ENCODE results near the gene CSPG5.

The CSPG5 gene

GRCh38 chr3:47581835-47582234 is 3.2 kb upstream of the CSPG5 start:
- no peak overlapping the region for H3K4me2 ChIP-seq (ENCODE audit: low read length)
- peaks cover 5% of the 10 kb centered on the region for H3K4me1 ChIP-seq (ENCODE audit: control insufficient read depth, insufficient read depth, low read length)
- peaks cover 14% of the 10 kb centered on the region for H3K36me3 ChIP-seq (ENCODE audit: insufficient read depth, low read length)
- no peaks in the 10 kb centered on the region for H3K9me3 ChIP-seq (replicated peaks; ENCODE audit: low read length)
- no peak overlapping the region for H3K9ac ChIP-seq (ENCODE audit: low read depth, low read length)
- H3K27me3 ChIP-seq (ENCODE audit: control insufficient read depth, insufficient read depth, low read length) = peaks cover 28% of the 10 kb centered on the region
- H3K4me3 ChIP-seq (ENCODE audit: low read length) = no peak overlapping the region

GRCh38 chr3:47581422-47581821 is 2.8 kb upstream of the CSPG5 start:
- Histone ChIP-seq H3K36me3 (ENCODE audit: insufficient read depth, low read length) (peaks cover 11% of the 10 kb centered on the region), H3K9ac (ENCODE audit: low read depth, low read length) (no peak overlapping the region), H3K4me3 (ENCODE audit: low read length) (no peak overlapping the region)

GRCh38 chr3:47580481-47580880 is 1.8 kb upstream of the CSPG5 start:
- Histone ChIP-seq H3K9me3 (replicated peaks; ENCODE audit: low read length) (no peaks in the 10 kb centered on the region), H3K4me3 (ENCODE audit: low read length) (no peak overlapping the region), H3K4me2 (ENCODE audit: low read length) (no peak overlapping the region), H3K4me1 (ENCODE audit: control insufficient read depth, insufficient read depth, low read length) (peaks cover 5% of the 10 kb centered on the region), H3K9ac (ENCODE audit: low read depth, low read length) (no peak overlapping the region), H3K36me3 (ENCODE audit: insufficient read depth, low read length) (peaks cover 7% of the 10 kb centered on the region), H3K27me3 (ENCODE audit: control insufficient read depth, insufficient read depth, low read length) (peaks cover 30% of the 10 kb centered on the region)

More at GRCh38 chr3:47581422-47581821, 2.8 kb upstream of the CSPG5 start:
- Histone ChIP-seq H3K4me2 (ENCODE audit: low read length) (no peak overlapping the region), H3K27me3 (ENCODE audit: control insufficient read depth, insufficient read depth, low read length) (peaks cover 30% of the 10 kb centered on the region), H3K4me1 (ENCODE audit: control insufficient read depth, insufficient read depth, low read length) (peaks cover 5% of the 10 kb centered on the region), H3K9me3 (replicated peaks; ENCODE audit: low read length) (no peaks in the 10 kb centered on the region)

- no peak overlapping the region for H3K4me2 ChIP-seq (ENCODE audit: low read length)
- H3K9me3 ChIP-seq (replicated peaks; ENCODE audit: low read length) = no peaks in the 10 kb centered on the region
- peaks cover 30% of the 10 kb centered on the region for H3K27me3 ChIP-seq (ENCODE audit: control insufficient read depth, insufficient read depth, low read length)
- no peak overlapping the region for H3K9ac ChIP-seq (ENCODE audit: low read depth, low read length)
- H3K36me3 ChIP-seq (ENCODE audit: insufficient read depth, low read length) = peaks cover 1% of the 10 kb centered on the region
- no peak overlapping the region for H3K4me3 ChIP-seq (ENCODE audit: low read length)
- H3K4me1 ChIP-seq (ENCODE audit: control insufficient read depth, insufficient read depth, low read length) = peaks cover 5% of the 10 kb centered on the region
Observed at GRCh38 chr3:47579875-47580274, 1.2 kb upstream of the CSPG5 start.

- no peaks in the 10 kb centered on the region for H3K36me3 ChIP-seq (ENCODE audit: insufficient read depth, low read length)
- no peak overlapping the region for H3K9ac ChIP-seq (ENCODE audit: low read depth, low read length)
- H3K4me1 ChIP-seq (ENCODE audit: control insufficient read depth, insufficient read depth, low read length) = peaks cover 5% of the 10 kb centered on the region
- peak overlapping the region; percentile 85 for H3K4me2 ChIP-seq (ENCODE audit: low read length)
- peak overlapping the region; percentile 66 for H3K4me3 ChIP-seq (ENCODE audit: low read length)
- peaks cover 40% of the 10 kb centered on the region for H3K27me3 ChIP-seq (ENCODE audit: control insufficient read depth, insufficient read depth, low read length)
- H3K9me3 ChIP-seq (replicated peaks; ENCODE audit: low read length) = no peaks in the 10 kb centered on the region
Observed at GRCh38 chr3:47578119-47578632, 489 bp downstream of the CSPG5 start.

GRCh38 chr3:47577583-47578118 is 1.0 kb downstream of the CSPG5 start:
- H3K4me1 ChIP-seq (ENCODE audit: control insufficient read depth, insufficient read depth, low read length) = peaks cover 5% of the 10 kb centered on the region
- H3K4me2 ChIP-seq (ENCODE audit: low read length) = peak overlapping the region; percentile 85
- H3K9me3 ChIP-seq (replicated peaks; ENCODE audit: low read length) = no peaks in the 10 kb centered on the region
- no peaks in the 10 kb centered on the region for H3K36me3 ChIP-seq (ENCODE audit: insufficient read depth, low read length)
- H3K4me3 ChIP-seq (ENCODE audit: low read length) = peak overlapping the region; percentile 66
- no peak overlapping the region for H3K9ac ChIP-seq (ENCODE audit: low read depth, low read length)
- H3K27me3 ChIP-seq (ENCODE audit: control insufficient read depth, insufficient read depth, low read length) = peaks cover 46% of the 10 kb centered on the region

- Histone ChIP-seq H3K4me3 (ENCODE audit: low read length) (no peak overlapping the region), H3K27me3 (ENCODE audit: control insufficient read depth, insufficient read depth, low read length) (peaks cover 53% of the 10 kb centered on the region), H3K4me1 (ENCODE audit: control insufficient read depth, insufficient read depth, low read length) (peaks cover 5% of the 10 kb centered on the region), H3K9ac (ENCODE audit: low read depth, low read length) (no peak overlapping the region), H3K36me3 (ENCODE audit: insufficient read depth, low read length) (no peaks in the 10 kb centered on the region), H3K9me3 (replicated peaks; ENCODE audit: low read length) (no peaks in the 10 kb centered on the region), H3K4me2 (ENCODE audit: low read length) (no peak overlapping the region)
Observed at GRCh38 chr3:47573190-47574172, 5.2 kb downstream of the CSPG5 start.

GRCh38 chr3:47571391-47572175 is 7.1 kb downstream of the CSPG5 start:
- Histone ChIP-seq H3K9ac (ENCODE audit: low read depth, low read length) (no peak overlapping the region), H3K27me3 (ENCODE audit: control insufficient read depth, insufficient read depth, low read length) (peaks cover 48% of the 10 kb centered on the region), H3K4me3 (ENCODE audit: low read length) (no peak overlapping the region), H3K4me1 (ENCODE audit: control insufficient read depth, insufficient read depth, low read length) (no peaks in the 10 kb centered on the region), H3K4me2 (ENCODE audit: low read length) (no peak overlapping the region), H3K36me3 (ENCODE audit: insufficient read depth, low read length) (no peaks in the 10 kb centered on the region), H3K9me3 (replicated peaks; ENCODE audit: low read length) (no peaks in the 10 kb centered on the region)

GRCh38 chr3:47568901-47569300 is 9.8 kb downstream of the CSPG5 start:
- H3K4me3 ChIP-seq (ENCODE audit: low read length) = no peak overlapping the region
- H3K27me3 ChIP-seq (ENCODE audit: control insufficient read depth, insufficient read depth, low read length) = peaks cover 67% of the 10 kb centered on the region
- no peaks in the 10 kb centered on the region for H3K36me3 ChIP-seq (ENCODE audit: insufficient read depth, low read length)
- H3K4me2 ChIP-seq (ENCODE audit: low read length) = no peak overlapping the region
- H3K9ac ChIP-seq (ENCODE audit: low read depth, low read length) = no peak overlapping the region
- H3K9me3 ChIP-seq (replicated peaks; ENCODE audit: low read length) = no peaks in the 10 kb centered on the region
- no peaks in the 10 kb centered on the region for H3K4me1 ChIP-seq (ENCODE audit: control insufficient read depth, insufficient read depth, low read length)

GRCh38 chr3:47567149-47567548 is 11.5 kb downstream of the CSPG5 start:
- Histone ChIP-seq H3K27me3 (ENCODE audit: control insufficient read depth, insufficient read depth, low read length) (peaks cover 49% of the 10 kb centered on the region), H3K36me3 (ENCODE audit: insufficient read depth, low read length) (no peaks in the 10 kb centered on the region), H3K4me1 (ENCODE audit: control insufficient read depth, insufficient read depth, low read length) (no peaks in the 10 kb centered on the region)

GRCh38 chr3:47566667-47567066 is 12.0 kb downstream of the CSPG5 start:
- Histone ChIP-seq H3K4me3 (ENCODE audit: low read length) (no peak overlapping the region), H3K36me3 (ENCODE audit: insufficient read depth, low read length) (no peaks in the 10 kb centered on the region), H3K27me3 (ENCODE audit: control insufficient read depth, insufficient read depth, low read length) (peaks cover 45% of the 10 kb centered on the region), H3K9me3 (replicated peaks; ENCODE audit: low read length) (no peaks in the 10 kb centered on the region), H3K9ac (ENCODE audit: low read depth, low read length) (no peak overlapping the region), H3K4me2 (ENCODE audit: low read length) (no peak overlapping the region), H3K4me1 (ENCODE audit: control insufficient read depth, insufficient read depth, low read length) (no peaks in the 10 kb centered on the region)

More at GRCh38 chr3:47567149-47567548, 11.5 kb downstream of the CSPG5 start:
- no peak overlapping the region for H3K4me3 ChIP-seq (ENCODE audit: low read length)
- no peaks in the 10 kb centered on the region for H3K9me3 ChIP-seq (replicated peaks; ENCODE audit: low read length)
- no peak overlapping the region for H3K4me2 ChIP-seq (ENCODE audit: low read length)
- H3K9ac ChIP-seq (ENCODE audit: low read depth, low read length) = no peak overlapping the region

Data from skeletal muscle satellite cell (primary cell).